ENCODE measurements around the gene ZBED3.
A peak's percentile ranks its signal among the peaks of the same experiment; 100 is the strongest.
"Not testable (repeated sequence)": the region's sequence is repeated elsewhere in the genome, so short reads cannot be mapped to it uniquely, and the experiment has no call there.

The ZBED3 gene, protein sequence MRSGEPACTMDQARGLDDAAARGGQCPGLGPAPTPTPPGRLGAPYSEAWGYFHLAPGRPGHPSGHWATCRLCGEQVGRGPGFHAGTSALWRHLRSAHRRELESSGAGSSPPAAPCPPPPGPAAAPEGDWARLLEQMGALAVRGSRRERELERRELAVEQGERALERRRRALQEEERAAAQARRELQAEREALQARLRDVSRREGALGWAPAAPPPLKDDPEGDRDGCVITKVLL

GRCh38 chr5:77086689-77087483, at the start of gene ZBED3:
ZBED3 (minus strand) TSS chr5:77087285; CDS start chr5:77077878, 9,407 bp downstream.
- DNase-seq, result peak; percentile 65

DNA sequence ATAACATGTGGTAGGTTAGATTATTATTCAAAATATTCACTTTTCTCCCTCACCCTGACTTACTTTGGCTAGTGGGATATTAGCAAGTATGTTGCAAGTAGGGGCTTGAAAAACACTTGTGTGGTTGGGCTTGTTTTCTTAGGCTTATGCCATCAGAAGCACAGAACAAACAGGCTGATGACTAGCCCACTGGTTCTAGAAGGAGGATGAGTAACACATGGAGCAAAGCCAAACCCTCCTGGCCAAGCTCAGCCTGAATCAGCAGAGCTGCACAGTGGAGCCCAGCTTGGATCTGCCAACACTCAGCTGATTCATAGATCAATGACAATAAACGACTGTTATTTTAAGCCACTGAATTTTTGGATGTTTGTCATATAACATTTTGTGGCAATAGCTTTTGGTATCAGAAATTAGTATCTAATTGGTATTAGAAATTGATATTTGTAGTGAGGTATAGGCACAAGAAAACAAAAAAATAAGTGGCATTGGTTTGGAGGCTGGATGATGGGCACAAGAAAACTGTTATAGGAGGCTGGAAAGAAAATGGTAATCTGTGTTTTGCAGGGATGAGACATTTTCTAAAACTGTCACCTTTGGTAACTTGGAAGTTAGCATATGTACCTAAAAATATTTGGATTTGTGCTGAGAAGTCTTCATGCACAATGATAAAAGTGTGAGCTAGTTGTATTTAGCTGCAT, 46.1 kb upstream of the ZBED3 start:
- DNase-seq, result no peak

- DNase-seq, result no peak
Observed at GRCh38 chr5:77131361-77131760, 44.3 kb upstream of the ZBED3 start.

DNA sequence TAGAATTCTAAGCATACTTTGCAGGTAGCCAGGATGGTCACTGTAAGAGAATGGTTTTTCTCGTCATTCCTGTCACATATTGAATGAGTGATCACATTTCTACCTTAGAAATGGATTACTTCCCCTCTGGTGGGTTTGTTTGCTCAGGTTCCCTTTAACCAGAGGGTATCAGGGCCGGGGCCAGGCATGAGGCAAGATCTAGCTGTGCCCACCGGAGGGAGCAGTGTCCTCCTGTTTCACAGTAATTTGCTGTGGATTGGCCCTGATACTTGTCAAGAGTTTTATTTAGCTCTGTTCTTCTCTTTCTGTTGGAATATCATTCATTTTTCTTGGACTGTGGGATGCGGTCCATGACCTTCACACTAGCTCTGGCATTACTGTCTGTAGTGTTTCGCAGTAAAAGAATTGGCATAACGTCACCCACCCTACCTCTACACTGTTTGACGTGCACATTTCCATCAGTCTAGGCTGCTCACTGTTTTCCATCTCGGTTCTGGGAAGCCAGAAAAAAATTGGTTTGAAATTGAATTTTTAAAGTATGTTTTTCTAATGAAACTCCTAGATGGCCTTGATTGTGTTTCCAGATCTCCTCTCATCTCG, 42.4 kb upstream of the ZBED3 start:
- peak; percentile 41 for DNase-seq

GRCh38 chr5:77128411-77129061, 41.5 kb upstream of the ZBED3 start:
- DNase-seq, result no peak

DNA sequence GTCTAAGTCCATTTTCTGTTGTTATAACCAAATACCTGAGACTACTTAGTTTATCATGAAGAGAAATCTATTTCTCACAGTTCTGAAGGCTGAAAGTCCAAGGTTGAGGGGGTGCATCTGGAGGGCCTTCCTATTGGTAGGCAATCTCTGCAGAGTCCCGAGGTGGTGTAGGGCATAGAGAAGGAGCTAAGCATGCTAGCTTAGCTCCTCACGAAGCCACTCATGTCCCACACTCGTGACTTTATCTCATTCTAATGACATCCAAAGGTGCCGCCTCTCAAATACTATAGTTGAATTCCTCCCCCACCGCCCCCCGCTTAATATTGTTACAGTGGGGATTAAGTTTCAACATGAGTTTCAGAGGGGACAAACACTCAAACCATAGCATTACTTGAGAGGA, 36.0 kb upstream of the ZBED3 start:
- DNase-seq, result no peak

- DNase-seq, result no peak
Observed at GRCh38 chr5:77120706-77121105, 33.6 kb upstream of the ZBED3 start.

GRCh38 chr5:77120086-77120485, 33.0 kb upstream of the ZBED3 start:
- DNase-seq, result no peak

- DNase-seq, result peak; percentile 14
Observed at GRCh38 chr5:77117161-77117560, 30.1 kb upstream of the ZBED3 start.

DNA sequence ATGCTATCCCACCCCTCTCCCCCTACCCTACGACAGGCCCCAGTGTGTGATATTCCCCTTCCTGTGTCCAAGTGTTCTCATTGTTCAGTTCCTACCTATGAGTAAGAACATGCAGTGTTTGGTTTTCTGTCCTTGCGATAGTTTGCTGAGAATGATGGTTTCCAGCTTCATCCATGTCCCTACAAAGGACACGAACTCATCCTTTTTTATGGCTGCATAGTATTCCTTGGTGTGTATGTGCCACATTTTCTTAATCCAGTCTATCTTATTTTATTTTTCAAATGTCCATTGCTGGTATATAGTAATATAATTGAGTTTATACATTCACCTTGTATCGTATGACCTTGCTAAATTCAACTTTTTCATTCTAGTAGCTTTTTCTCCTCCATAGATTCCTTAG, 19.9 kb upstream of the ZBED3 start:
- DNase-seq, result not testable (repeated sequence)

DNA sequence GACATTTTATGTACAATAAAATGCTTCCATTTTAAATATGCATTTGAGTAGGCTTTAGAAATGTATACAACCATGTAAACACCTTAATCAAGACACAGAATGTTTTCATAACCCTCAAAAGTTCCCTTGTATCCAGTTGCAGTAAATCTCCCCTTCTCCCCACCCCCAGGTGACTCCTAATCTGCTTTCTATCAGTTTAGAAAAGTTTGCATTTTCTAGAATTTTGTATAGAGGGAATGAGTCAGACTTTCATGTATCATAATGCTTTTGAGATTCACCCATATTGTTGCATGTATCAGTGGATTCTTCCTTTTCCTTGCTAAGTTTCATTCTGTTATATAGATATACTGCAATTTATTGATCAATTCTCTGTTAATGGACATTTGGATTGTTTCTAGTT, 17.7 kb upstream of the ZBED3 start:
- no peak for DNase-seq

DNA sequence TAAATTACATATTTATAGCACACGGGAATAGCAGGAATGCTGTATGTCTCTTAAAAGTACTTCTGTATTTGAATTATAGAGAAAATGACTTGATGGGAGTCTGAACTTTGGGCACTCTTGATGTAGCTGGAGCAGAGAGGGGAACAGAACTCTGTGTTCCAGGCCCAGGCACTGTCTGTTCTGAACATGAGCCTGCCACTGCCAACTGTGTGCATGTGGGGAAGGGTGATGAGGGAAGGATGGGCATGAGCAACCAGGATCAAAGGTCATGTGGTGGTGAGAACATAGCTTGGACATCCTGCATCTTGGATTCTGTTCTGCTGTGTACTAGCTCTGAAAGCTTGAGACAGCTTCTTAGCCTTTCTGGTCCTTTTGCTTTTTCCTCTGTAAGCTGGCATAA, 16.4 kb upstream of the ZBED3 start:
- DNase-seq, result no peak

DNA sequence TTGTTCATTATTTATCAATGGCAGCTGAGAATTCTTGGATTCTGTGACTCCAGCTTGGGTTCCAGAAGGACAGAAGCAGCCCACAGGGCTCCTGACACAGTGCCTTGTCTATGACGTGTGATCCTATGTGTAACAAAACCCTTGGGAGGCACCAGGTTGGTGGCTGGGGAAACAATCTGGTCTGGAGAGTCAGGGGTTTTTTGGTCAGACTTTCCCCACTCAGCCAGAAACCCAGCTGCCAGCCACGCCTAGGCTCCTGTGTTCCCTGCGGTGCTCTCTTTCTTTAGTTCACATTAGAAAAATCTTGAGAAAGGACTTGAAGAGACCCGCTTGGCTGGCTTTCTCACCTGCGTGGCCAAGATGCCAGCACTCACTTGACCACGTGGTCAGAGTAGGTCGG, 15.5 kb upstream of the ZBED3 start:
- DNase-seq, result no peak

GRCh38 chr5:77101298-77101697, 14.2 kb upstream of the ZBED3 start:
- no peak for DNase-seq

DNA sequence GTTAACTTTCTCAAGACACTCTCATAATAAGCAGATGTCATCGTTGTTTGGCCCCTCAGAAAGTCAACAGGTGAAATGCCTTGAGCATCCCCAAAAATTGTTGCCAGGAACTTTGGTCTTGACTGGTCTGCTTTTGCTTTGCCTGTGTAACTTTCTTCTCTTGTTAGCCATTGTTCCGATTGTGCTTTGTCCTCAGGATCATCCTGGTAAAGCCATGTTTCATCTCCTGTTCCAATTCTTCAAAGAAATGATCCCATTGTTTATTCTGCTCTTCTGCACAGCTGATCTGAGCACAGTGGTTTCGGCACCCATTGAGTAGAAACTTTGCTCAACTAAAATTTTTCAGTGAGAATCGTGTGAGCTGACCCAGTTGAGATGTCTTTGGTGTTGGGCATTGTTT, 8.1 kb upstream of the ZBED3 start:
- no peak for DNase-seq

DNA sequence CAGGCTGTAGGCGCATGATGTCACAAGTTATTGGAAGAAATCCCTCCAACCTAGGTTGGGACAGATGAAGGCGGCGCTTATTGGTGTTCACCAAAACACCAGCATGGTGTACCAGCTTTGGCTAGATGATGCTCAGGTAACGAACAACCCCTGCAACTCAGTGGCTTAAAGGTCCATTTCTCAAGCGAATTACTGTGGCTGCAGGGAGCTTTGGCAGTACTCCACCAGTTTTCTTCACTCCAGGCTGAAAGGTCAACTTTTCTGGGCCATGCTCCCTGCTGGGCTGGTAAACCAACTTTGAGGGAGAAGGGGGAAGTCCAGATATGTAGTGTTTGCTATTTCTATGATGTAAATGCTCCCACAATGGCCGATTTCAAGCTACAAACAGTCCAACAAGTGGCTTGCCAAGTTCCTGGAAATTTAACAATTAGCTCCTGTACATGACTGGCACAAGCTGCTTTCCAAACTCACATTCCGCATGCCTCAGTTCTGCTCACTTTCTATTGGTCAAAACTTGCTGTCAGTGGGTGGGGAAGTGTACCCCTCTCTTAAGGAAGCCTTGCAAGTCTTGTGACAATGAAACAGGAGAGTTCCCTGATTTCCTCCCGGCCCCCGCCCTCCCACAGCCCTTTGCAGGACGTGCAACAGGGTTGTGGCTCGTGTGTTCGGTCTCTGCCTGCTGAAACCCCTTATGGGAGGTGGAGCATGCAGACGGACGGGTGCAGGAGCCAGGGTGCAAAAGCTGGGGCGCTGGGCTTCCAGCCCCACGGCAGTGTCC, 588 bp upstream of the ZBED3 start:
- no peak for DNase-seq

- no peak for DNase-seq
Observed at GRCh38 chr5:77086368-77086688, 757 bp downstream of the ZBED3 start.

DNA sequence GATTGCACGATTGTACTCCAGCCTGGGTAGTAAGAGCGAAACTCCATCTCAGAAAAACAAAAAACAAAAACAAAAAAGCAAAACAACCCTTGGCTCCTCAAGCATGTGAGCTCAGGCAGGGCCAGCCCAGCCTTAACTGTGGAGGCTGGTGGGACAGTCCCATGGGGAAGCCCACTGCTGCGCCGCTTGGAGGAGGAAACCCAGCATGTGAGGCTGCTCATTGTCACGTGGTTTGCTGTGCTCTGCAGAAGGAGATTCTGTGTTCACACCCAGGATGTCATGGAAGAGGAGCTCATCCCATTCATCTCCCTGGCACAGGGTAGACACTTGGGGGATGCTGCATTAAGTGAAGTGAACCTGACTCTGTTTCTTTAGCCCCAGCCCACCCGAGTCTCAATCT, 4.0 kb downstream of the ZBED3 start:
- no peak for DNase-seq

DNA sequence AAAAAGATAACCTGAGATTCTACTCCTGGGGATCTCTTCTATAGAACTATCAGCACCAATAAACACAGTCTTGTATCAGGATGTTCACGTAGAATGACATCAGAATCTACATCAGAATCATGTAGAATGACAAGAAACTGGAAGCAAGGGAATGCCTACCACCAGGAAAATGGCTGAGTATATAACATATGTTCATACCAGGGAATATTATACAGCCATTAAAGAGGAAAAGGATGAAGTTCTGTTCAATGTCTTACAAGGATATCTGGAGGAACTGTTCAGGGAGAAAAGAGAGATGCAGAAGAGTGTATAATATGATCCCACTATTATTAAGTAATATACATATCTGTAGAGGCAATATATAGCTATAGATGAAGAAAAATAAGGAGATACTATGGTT, 4.8 kb downstream of the ZBED3 start:
- no peak for DNase-seq

DNA sequence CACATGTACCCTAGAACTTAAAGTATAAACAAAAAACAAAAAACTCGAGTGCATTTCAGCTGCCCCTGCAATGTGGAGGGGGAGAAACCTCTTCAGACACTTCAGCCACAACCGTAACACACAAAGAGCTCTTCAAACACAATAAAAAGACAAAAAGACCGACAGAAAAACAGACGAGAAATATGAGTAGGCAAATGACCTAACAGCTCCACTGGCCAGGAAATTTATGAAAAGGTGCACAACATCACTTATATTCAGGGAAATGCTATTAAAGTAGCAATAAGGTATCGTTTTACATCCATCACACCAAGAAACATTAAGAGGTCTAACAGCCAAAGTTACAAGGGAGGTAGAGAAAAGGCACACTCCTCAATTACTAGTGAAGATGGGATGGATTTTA, 6.2 kb downstream of the ZBED3 start:
- DNase-seq, result no peak

GRCh38 chr5:77080479-77080878, 6.6 kb downstream of the ZBED3 start:
- not testable (repeated sequence) for DNase-seq

- no peak for DNase-seq
Observed at GRCh38 chr5:77077829-77078176, 9.3 kb downstream of the ZBED3 start.

All from GDM1 (cell line).